Pulmonary artery endothelial cell (primary cell): ENCODE results near the gene PAGR1. TPM values are rescaled to one million over a fixed set of nuclear protein-coding genes. Genes with fewer than 3 reads are reported as not detected.

Source experiments
- DNase-seq: peaks from one replicate; pipeline ENCODE4 v3.0.0-alpha.2; 2011; ENCODE audit warnings: low read depth, low spot score
- total RNA-seq: library from RNA; depleted of rRNA; stranded (reverse); fragments of >200 nt; gene quantifications from 2 replicates; pipeline ENCODE4 v1.2.3, GENCODE V29; 2014

Gene PAGR1
- total RNA-seq, 1 donor from 2014 or later, result 17.4 TPM

- DNase-seq, result no peak
These were observed 18.1 kb downstream of the PAGR1 start for GRCh38 chr16:29834079-29834478.

GRCh38 chr16:29835926-29836325 is 20.0 kb downstream of the PAGR1 start:
- no peak for DNase-seq

- no peak for DNase-seq
These were observed 20.7 kb downstream of the PAGR1 start for GRCh38 chr16:29836623-29837022.

- DNase-seq, result no peak
These were observed 21.9 kb downstream of the PAGR1 start for GRCh38 chr16:29837841-29838240.

GRCh38 chr16:29839822-29840221 is 23.9 kb downstream of the PAGR1 start:
- DNase-seq, result no peak

GRCh38 chr16:29840240-29840639 is 24.3 kb downstream of the PAGR1 start:
- DNase-seq, result no peak

- no peak for DNase-seq
These were observed 25.7 kb downstream of the PAGR1 start for GRCh38 chr16:29841631-29842030.

- no peak for DNase-seq
These were observed 26.9 kb downstream of the PAGR1 start for GRCh38 chr16:29842732-29843346.

GRCh38 chr16:29843931-29844330 is 28.0 kb downstream of the PAGR1 start:
- DNase-seq, result no peak

- no peak for DNase-seq
These were observed 28.8 kb downstream of the PAGR1 start for GRCh38 chr16:29844575-29845331.

GRCh38 chr16:29845656-29846055 is 29.7 kb downstream of the PAGR1 start:
- no peak for DNase-seq

GRCh38 chr16:29848420-29849297 is 32.7 kb downstream of the PAGR1 start:
- peak; percentile 46 for DNase-seq

GRCh38 chr16:29849505-29849904 is 33.6 kb downstream of the PAGR1 start:
- no peak for DNase-seq

- no peak for DNase-seq
These were observed 35.0 kb downstream of the PAGR1 start for GRCh38 chr16:29850998-29851397.

GRCh38 chr16:29852654-29853053 is 36.7 kb downstream of the PAGR1 start:
- DNase-seq, result peak; percentile 64

- no peak for DNase-seq
These were observed 38.7 kb downstream of the PAGR1 start for GRCh38 chr16:29854520-29855100.

- DNase-seq, result no peak
These were observed 41.3 kb downstream of the PAGR1 start for GRCh38 chr16:29857133-29857760.

- no peak for DNase-seq
These were observed 42.3 kb downstream of the PAGR1 start for GRCh38 chr16:29858149-29858849.

GRCh38 chr16:29858974-29859373 is 43.0 kb downstream of the PAGR1 start:
- DNase-seq, result no peak

GRCh38 chr16:29860218-29860617 is 44.3 kb downstream of the PAGR1 start:
- DNase-seq, result no peak
